Suprapubic skin (tissue), 4 donors: ENCODE data around the gene KCTD1.

Experiments
- EP300 ChIP-seq: sonication (generic); formaldehyde crosslinking; IDR thresholded peaks from one replicate; pipeline ENCODE4 v1.6.1; 2017; ENCODE audit warnings: antibody characterized with exemption
- POLR2A ChIP-seq, 2 donors: fragments of 450-650 bp; IDR thresholded peaks; one replicate each; pipeline ENCODE4 v1.6.1; 2017; ENCODE audit warnings: antibody characterized with exemption in 2 of 2, mild to moderate bottlenecking in 2 of 2, moderate library complexity in 2 of 2
- POLR2AphosphoS5 ChIP-seq, 3 donors: sonication (generic); formaldehyde crosslinking; IDR thresholded peaks; one replicate each; pipeline ENCODE4 v1.6.1; 2017; ENCODE audit warnings: antibody characterized with exemption in 3 of 3
- TF ChIP-seq, protein P1 (sequence below), 2 donors: fragments of 200-600 bp in 1 of 2; fragments of 450-650 bp in 1 of 2; sonication (generic) in 1 of 2; IDR thresholded peaks; one replicate each; pipeline ENCODE4 v1.5.1; 2016 to 2019; ENCODE audit warnings: antibody characterized with exemption in 2 of 2, mild to moderate bottlenecking in 1 of 2, moderate library complexity in 1 of 2

DNA sequence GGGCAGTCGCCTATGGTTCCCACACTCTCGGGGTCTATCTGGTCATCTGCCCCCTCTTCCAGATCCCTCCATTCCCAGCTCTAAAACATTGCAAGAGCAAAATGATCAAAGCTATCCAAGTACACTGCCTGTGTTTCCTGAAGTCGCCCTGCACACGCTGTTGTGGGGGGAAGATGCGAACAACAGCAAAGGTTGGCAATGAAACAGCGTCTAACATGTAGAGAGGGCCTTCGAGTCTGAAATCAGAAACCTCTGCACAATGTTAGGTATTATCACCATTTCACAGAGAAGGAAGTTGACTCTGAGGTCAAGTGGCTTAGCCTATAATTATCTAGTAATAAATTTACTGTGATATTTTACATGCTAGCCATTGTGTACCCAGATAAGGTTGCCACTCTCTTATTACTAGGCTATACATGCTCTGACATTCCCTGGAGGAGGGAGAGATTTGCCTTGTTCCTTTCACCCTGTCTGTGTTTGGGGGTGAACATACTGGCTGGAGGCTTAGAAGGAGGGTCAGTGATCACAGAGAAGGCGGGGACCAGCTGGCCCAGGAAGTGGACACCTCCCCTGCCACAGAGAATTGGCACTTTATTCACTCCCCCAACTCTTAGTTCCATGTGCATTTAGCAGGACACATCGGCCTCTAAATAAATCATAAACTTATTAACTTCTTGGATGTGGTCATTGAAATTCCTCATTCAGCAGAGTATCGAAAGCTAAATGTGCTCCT is 36.8 kb downstream of the KCTD1 start:
- TF ChIP-seq, protein P1, sequence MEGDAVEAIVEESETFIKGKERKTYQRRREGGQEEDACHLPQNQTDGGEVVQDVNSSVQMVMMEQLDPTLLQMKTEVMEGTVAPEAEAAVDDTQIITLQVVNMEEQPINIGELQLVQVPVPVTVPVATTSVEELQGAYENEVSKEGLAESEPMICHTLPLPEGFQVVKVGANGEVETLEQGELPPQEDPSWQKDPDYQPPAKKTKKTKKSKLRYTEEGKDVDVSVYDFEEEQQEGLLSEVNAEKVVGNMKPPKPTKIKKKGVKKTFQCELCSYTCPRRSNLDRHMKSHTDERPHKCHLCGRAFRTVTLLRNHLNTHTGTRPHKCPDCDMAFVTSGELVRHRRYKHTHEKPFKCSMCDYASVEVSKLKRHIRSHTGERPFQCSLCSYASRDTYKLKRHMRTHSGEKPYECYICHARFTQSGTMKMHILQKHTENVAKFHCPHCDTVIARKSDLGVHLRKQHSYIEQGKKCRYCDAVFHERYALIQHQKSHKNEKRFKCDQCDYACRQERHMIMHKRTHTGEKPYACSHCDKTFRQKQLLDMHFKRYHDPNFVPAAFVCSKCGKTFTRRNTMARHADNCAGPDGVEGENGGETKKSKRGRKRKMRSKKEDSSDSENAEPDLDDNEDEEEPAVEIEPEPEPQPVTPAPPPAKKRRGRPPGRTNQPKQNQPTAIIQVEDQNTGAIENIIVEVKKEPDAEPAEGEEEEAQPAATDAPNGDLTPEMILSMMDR (IDR thresholded peaks at IDR 0.05) = no peak
- no peak for TF ChIP-seq POLR2AphosphoS5 (IDR thresholded peaks at IDR 0.05)
- no peak for TF ChIP-seq POLR2A (IDR thresholded peaks at IDR 0.05)
- TF ChIP-seq EP300 = no peak
